SK-N-SH (cell line): ENCODE data around the gene HMBS.

Experiments
- POLR2AphosphoS5 ChIP-seq: IDR thresholded peaks from 2 replicates; pipeline ENCODE4 v1.6.1; 2012; ENCODE audit warnings: low read depth, low read length
- TEAD4 ChIP-seq: IDR thresholded peaks from 2 replicates; pipeline ENCODE4 v1.4.0; 2012; ENCODE audit warnings: mild to moderate bottlenecking, borderline replicate concordance; ENCODE audit not compliant: insufficient read depth
- TF ChIP-seq, protein P1 (sequence below): fragments of 200-600 bp; sonication (generic); IDR thresholded peaks from 2 replicates; pipeline ENCODE4 v1.6.1; 2017; ENCODE audit warnings: antibody characterized with exemption, mild to moderate bottlenecking, moderate library complexity
- TF ChIP-seq, protein P2 (sequence below): IDR thresholded peaks from 2 replicates; pipeline ENCODE4; 2012

DNA sequence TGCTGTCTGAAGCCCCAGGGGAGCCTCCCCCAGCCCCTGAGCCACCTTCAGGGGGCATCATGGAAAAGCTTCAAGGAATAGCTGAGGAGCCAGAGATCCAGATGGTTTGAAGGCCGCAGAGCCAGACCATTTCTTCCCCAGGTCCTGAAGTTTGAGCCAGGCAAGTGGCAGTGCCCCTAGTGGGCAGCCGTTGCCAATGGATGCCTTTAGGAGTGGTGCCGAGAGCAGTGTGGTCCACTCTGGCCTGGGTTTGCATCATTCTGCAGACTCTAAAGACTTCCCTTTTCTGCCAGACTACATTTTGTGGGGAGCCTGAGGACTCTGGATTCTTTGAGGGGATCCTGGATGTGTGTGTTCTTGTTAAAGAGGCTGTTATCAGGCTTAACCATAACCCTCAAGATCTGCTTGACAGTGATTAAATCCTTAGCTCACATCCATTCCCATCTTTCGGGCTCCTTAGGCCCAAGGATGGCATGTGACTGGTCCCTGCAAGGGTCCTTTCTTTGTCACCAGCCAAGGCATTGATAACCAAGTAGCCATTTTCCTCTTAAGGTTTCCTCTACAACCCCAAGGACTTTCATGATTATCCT lies 49.8 kb downstream of the HMBS start:
- TF ChIP-seq, protein P1, sequence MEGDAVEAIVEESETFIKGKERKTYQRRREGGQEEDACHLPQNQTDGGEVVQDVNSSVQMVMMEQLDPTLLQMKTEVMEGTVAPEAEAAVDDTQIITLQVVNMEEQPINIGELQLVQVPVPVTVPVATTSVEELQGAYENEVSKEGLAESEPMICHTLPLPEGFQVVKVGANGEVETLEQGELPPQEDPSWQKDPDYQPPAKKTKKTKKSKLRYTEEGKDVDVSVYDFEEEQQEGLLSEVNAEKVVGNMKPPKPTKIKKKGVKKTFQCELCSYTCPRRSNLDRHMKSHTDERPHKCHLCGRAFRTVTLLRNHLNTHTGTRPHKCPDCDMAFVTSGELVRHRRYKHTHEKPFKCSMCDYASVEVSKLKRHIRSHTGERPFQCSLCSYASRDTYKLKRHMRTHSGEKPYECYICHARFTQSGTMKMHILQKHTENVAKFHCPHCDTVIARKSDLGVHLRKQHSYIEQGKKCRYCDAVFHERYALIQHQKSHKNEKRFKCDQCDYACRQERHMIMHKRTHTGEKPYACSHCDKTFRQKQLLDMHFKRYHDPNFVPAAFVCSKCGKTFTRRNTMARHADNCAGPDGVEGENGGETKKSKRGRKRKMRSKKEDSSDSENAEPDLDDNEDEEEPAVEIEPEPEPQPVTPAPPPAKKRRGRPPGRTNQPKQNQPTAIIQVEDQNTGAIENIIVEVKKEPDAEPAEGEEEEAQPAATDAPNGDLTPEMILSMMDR: peak; percentile 65
- no peak for TF ChIP-seq POLR2AphosphoS5
- no peak for TF ChIP-seq TEAD4
- TF ChIP-seq, protein P2, sequence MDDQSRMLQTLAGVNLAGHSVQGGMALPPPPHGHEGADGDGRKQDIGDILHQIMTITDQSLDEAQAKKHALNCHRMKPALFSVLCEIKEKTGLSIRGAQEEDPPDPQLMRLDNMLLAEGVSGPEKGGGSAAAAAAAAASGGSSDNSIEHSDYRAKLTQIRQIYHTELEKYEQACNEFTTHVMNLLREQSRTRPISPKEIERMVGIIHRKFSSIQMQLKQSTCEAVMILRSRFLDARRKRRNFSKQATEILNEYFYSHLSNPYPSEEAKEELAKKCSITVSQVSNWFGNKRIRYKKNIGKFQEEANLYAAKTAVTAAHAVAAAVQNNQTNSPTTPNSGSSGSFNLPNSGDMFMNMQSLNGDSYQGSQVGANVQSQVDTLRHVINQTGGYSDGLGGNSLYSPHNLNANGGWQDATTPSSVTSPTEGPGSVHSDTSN: no peak
